ENCODE results near the gene ZFP62. TPM values are rescaled to one million over a fixed set of nuclear protein-coding genes. Genes with fewer than 3 reads are reported as not detected.

Gene ZFP62
- total RNA-seq, 1 donor from 2014 or later, result 65.4 TPM

GRCh38 chr5:180815293-180815917, 45.7 kb downstream of the ZFP62 start:
- TF ChIP-seq EZH2 (IDR thresholded peaks at IDR 0.05) (no peak), CTCF (IDR thresholded peaks at IDR 0.05) (no peak), EZH2phosphoT487 (IDR thresholded peaks at IDR 0.05) (no peak)
- Mint-ChIP-seq H3K4me3 (no peak overlapping the region), H3K4me1 (peaks cover 40% of the 10 kb centered on the region), H3K36me3 (no peaks in the 10 kb centered on the region), H3K27me3 (ENCODE audit: insufficient read depth, low read depth) (peaks cover 6% of the 10 kb centered on the region), H3K27ac (peak overlapping the region; percentile 14), H3K9me3 (no peaks in the 10 kb centered on the region)
- Histone ChIP-seq H3K4me2 (no peak overlapping the region), H3K9ac (no peak overlapping the region), H3K79me2 (ENCODE audit: low read depth) (peaks cover 4% of the 10 kb centered on the region), H3K27ac (no peak overlapping the region), H3F3A (ENCODE audit: low read depth) (peaks cover 20% of the 10 kb centered on the region), H3K9me3 (ENCODE audit: low read depth) (no peaks in the 10 kb centered on the region), H3K4me3 (no peak overlapping the region), H3K27me3 (no peaks in the 10 kb centered on the region), H3K36me3 (no peaks in the 10 kb centered on the region), H4K20me1 (ENCODE audit: low read depth) (no peaks in the 10 kb centered on the region), H2AFZ (replicated peaks) (no peak overlapping the region), H3K4me1 (peaks cover 28% of the 10 kb centered on the region)
- DNase-seq (ENCODE audit: low spot score), result no peak

GRCh38 chr5:180813420-180813819, 47.7 kb downstream of the ZFP62 start:
- H3K27me3 Mint-ChIP-seq (ENCODE audit: insufficient read depth, low read depth), result peaks cover 4% of the 10 kb centered on the region
- Histone ChIP-seq H3K79me2 (ENCODE audit: low read depth) (peaks cover 15% of the 10 kb centered on the region), H3F3A (ENCODE audit: low read depth) (peaks cover 32% of the 10 kb centered on the region), H3K4me2 (no peak overlapping the region), H3K4me1 (peaks cover 38% of the 10 kb centered on the region), H3K27me3 (no peaks in the 10 kb centered on the region), H4K20me1 (ENCODE audit: low read depth) (no peaks in the 10 kb centered on the region), H3K4me3 (no peak overlapping the region), H3K9ac (no peak overlapping the region), H3K9me3 (ENCODE audit: low read depth) (no peaks in the 10 kb centered on the region), H2AFZ (replicated peaks) (no peak overlapping the region), H3K36me3 (no peaks in the 10 kb centered on the region), H3K27ac (no peak overlapping the region)
- no peak overlapping the region for H3K27ac Mint-ChIP-seq
- no peaks in the 10 kb centered on the region for H3K36me3 Mint-ChIP-seq
- no peaks in the 10 kb centered on the region for H3K9me3 Mint-ChIP-seq
- TF ChIP-seq EZH2 (IDR thresholded peaks at IDR 0.05) (no peak), EZH2phosphoT487 (IDR thresholded peaks at IDR 0.05) (no peak), CTCF (IDR thresholded peaks at IDR 0.05) (peak; percentile 15)
- H3K4me3 Mint-ChIP-seq, result no peak overlapping the region
- H3K4me1 Mint-ChIP-seq, result peaks cover 50% of the 10 kb centered on the region
- no peak for DNase-seq (ENCODE audit: low spot score)

- Histone ChIP-seq H2AFZ (replicated peaks) (no peak overlapping the region), H4K20me1 (ENCODE audit: low read depth) (no peaks in the 10 kb centered on the region), H3K27ac (no peak overlapping the region), H3K27me3 (no peaks in the 10 kb centered on the region), H3K4me2 (peak overlapping the region; percentile 78), H3K36me3 (no peaks in the 10 kb centered on the region), H3K9ac (no peak overlapping the region), H3K4me1 (peaks cover 30% of the 10 kb centered on the region), H3K9me3 (ENCODE audit: low read depth) (no peaks in the 10 kb centered on the region), H3K79me2 (ENCODE audit: low read depth) (peaks cover 31% of the 10 kb centered on the region), H3F3A (ENCODE audit: low read depth) (peaks cover 32% of the 10 kb centered on the region), H3K4me3 (no peak overlapping the region)
- no peak for DNase-seq (ENCODE audit: low spot score)
- no peak for TF ChIP-seq EZH2 (IDR thresholded peaks at IDR 0.05)
- no peak for TF ChIP-seq CTCF (IDR thresholded peaks at IDR 0.05)
- TF ChIP-seq EZH2phosphoT487 (IDR thresholded peaks at IDR 0.05), result no peak
- Mint-ChIP-seq H3K4me3 (peak overlapping the region; percentile 88), H3K9me3 (no peaks in the 10 kb centered on the region), H3K4me1 (peaks cover 51% of the 10 kb centered on the region), H3K27ac (no peak overlapping the region), H3K27me3 (ENCODE audit: insufficient read depth, low read depth) (peaks cover 2% of the 10 kb centered on the region), H3K36me3 (no peaks in the 10 kb centered on the region)
These were observed 49.4 kb downstream of the ZFP62 start for GRCh38 chr5:180811623-180812124.
